Adrenal gland (tissue), 12 donors: Measurements from ENCODE around the gene SEC24D. TPM values are rescaled to one million over a fixed set of nuclear protein-coding genes. Genes with fewer than 3 reads are reported as not detected.
A peak's percentile ranks its signal among the peaks of the same experiment; 100 is the strongest.

Experiments
- DNase-seq, 7 donors: peaks; one replicate each; pipeline ENCODE4 v3.0.0-alpha.2; 2019 to 2020
- H3K27ac ChIP-seq, 5 donors: fragments of 200-600 bp; sonication (generic) in 4 of 5; 1 replicate in 3 of 5; 2 replicates in 2 of 5; pipeline versions ENCODE4 v1.5.1 to v1.8.0; 2016 to 2020; ENCODE audit warnings: mild to moderate bottlenecking in 1 of 5
- H3K27me3 ChIP-seq: fragments of 200-600 bp; 2 replicates; pipeline ENCODE4 v1.8.0; 2021
- H3K36me3 ChIP-seq, 2 donors: fragments of 200-600 bp; replicated peaks in 1 of 2; 1 replicate in 1 of 2; 2 replicates in 1 of 2; pipeline versions ENCODE4 v1.5.1 to v1.8.0; 2018 to 2022
- H3K4me1 ChIP-seq, 2 donors: fragments of 200-600 bp; replicated peaks in 1 of 2; 1 replicate in 1 of 2; 2 replicates in 1 of 2; pipeline versions ENCODE4 v1.5.1 to v1.8.0; 2018 to 2021
- H3K4me3 ChIP-seq, 4 donors: fragments of 200-600 bp; sonication (generic) in 3 of 4; one replicate each; pipeline ENCODE4 v1.5.1; 2016 to 2018
- H3K9me3 ChIP-seq, 3 donors: fragments of 200-600 bp; sonication (generic) in 1 of 3; replicated peaks in 1 of 3; 1 replicate in 2 of 3; 2 replicates in 1 of 3; pipeline versions ENCODE4 v1.5.1 to v1.8.0; 2016 to 2021
- CTCF ChIP-seq, 6 experiments: fragments of 450-650 bp in 4 of 6; fragments of 200-600 bp in 2 of 6; sonication (generic) in 1 of 6; IDR thresholded peaks; 1 replicate in 5 of 6; 2 replicates in 1 of 6; pipeline versions ENCODE4 v1.5.1 to v1.8.0; 2016 to 2021; ENCODE audit warnings: antibody characterized with exemption in 6 of 6, mild to moderate bottlenecking in 2 of 6, moderate library complexity in 1 of 6
- POLR2A ChIP-seq, 2 donors: fragments of 450-650 bp; IDR thresholded peaks; one replicate each; pipeline ENCODE4 v1.6.1; 2017; ENCODE audit warnings: antibody characterized with exemption in 2 of 2, mild to moderate bottlenecking in 2 of 2, moderate library complexity in 1 of 2
- WGBS, 4 donors: extraction: QIAGEN DNeasy Blood & Tissue Kit in 2 of 4; methylation state at CpG; one replicate each; pipeline versions ENCODE4 v1.1.5 to v1.1.7; 2013 to 2017; 5-methylcytosine and 5-hydroxymethylcytosine counted together
- intact Hi-C, 2 donors: fragments of 100-400 bp; cut with DNase I; formaldehyde crosslinking; loops; one replicate each; pipeline versions ENCODE4 v1.14.1 to v1.15.0; 2022 to 2023
- polyA plus RNA-seq, 3 donors: library from polyadenylated mRNA; stranded (reverse); fragments of 200-250 nt in 2 of 3; fragments of 350-450 nt in 1 of 3; fragmentation: Illumina TruSeq in 1 of 3; extraction: RNeasy Lipid Tissue Mini Kit (QIAGEN cat#74804) in 1 of 3; gene quantifications; one replicate each; pipeline ENCODE4 v1.2.3, GENCODE V29; 2013 to 2014
- total RNA-seq, 9 donors: library from RNA; depleted of rRNA in 4 of 9; stranded (reverse); fragments of >200 nt in 4 of 9; fragments of 120-200 nt in 1 of 9; fragmentation: NEBNext Ultra II Directional in 1 of 9; extraction: Animal tissue kit (Norgen Biotek cat#: 25700) in 1 of 9; gene quantifications; one replicate each; pipeline versions ENCODE4 v1.1.0 to v1.2.4, GENCODE V29; 2013 to 2023
- donor health status: healthy with polysubstance abuse.
- donor health status: Bipolar disorder and iron deficiency.
- donor health status: DM: yes; HTN: yes; CAD: no.
- donor health status: DM: no; HTN: no; CAD: no.
- donor health status: DM: no; HTN: no; CAD: no.
- donor health status: DM: yes; HTN: yes; CAD: no.

The SEC24D gene
- total and polyA plus RNA-seq, 12 donors = 5.3 to 93.6 (median 33.8) TPM

- H3K27ac ChIP-seq = no peak overlapping the region
Measured at GRCh38 chr4:118740869-118741268, 95.1 kb downstream of the SEC24D start.

GRCh38 chr4:118739022-118739713 lies 96.8 kb downstream of the SEC24D start:
- no peaks in the 10 kb centered on the region for H3K9me3 ChIP-seq
- peaks cover 0 to 8% of the 10 kb centered on the region in 2 donors for H3K4me1 ChIP-seq
- H3K36me3 ChIP-seq = peaks cover 0 to 47% of the 10 kb centered on the region in 2 donors
- no peak overlapping the region for H3K27ac ChIP-seq
- intact Hi-C loops = loop anchor here in 1 of 2 donors (10.0 kb wide), 1 partner anchor 236 kb away; no protein-coding TSS in a partner anchor
- TF ChIP-seq CTCF (IDR thresholded peaks at IDR 0.05) = no peak
- no peak for TF ChIP-seq POLR2A (IDR thresholded peaks at IDR 0.05)
- no peak overlapping the region for H3K4me3 ChIP-seq
- no peak for DNase-seq
- 72 to 81% (median 77%) methylated on average over 2 of the region's 2 CpGs for WGBS, 4 donors
- H3K27me3 ChIP-seq = no peaks in the 10 kb centered on the region

More at GRCh38 chr4:118740869-118741268, 95.1 kb downstream of the SEC24D start:
- DNase-seq = no peak
- peaks cover 0 to 8% of the 10 kb centered on the region in 2 donors for H3K4me1 ChIP-seq
- no peaks in the 10 kb centered on the region for H3K27me3 ChIP-seq
- 10 to 21% (median 17%) methylated on average over 5 of the region's 5 CpGs for WGBS, 4 donors
- no peak for TF ChIP-seq POLR2A (IDR thresholded peaks at IDR 0.05)
- TF ChIP-seq CTCF (IDR thresholded peaks at IDR 0.05) = peak; percentile 30 to 69 (median 49)
- intact Hi-C loops = no loop called here
- no peak overlapping the region for H3K4me3 ChIP-seq
- no peaks in the 10 kb centered on the region for H3K9me3 ChIP-seq
- peaks cover 0 to 41% of the 10 kb centered on the region in 2 donors for H3K36me3 ChIP-seq

- no peak for DNase-seq
- Histone ChIP-seq H3K27me3 (no peaks in the 10 kb centered on the region), H3K4me1 (peaks cover 0 to 8% of the 10 kb centered on the region in 2 donors), H3K9me3 (no peaks in the 10 kb centered on the region), H3K4me3 (no peak overlapping the region), H3K27ac (no peak overlapping the region), H3K36me3 (peaks cover 0 to 58% of the 10 kb centered on the region in 2 donors)
- TF ChIP-seq CTCF (IDR thresholded peaks at IDR 0.05) = no peak
- TF ChIP-seq POLR2A (IDR thresholded peaks at IDR 0.05) = no peak
- 60 to 71% (median 68%) methylated on average over 3 of the region's 3 CpGs for WGBS, 4 donors
- intact Hi-C loops = loop anchor here in 1 of 2 donors (10.0 kb wide), 1 partner anchor 237 kb away; no protein-coding TSS in a partner anchor
Measured at GRCh38 chr4:118738090-118738489, 97.8 kb downstream of the SEC24D start.

GRCh38 chr4:118736900-118737299 lies 99.0 kb downstream of the SEC24D start:
- Histone ChIP-seq H3K27me3 (no peaks in the 10 kb centered on the region), H3K4me1 (peaks cover 0 to 8% of the 10 kb centered on the region in 2 donors), H3K36me3 (peaks cover 0 to 70% of the 10 kb centered on the region in 2 donors), H3K4me3 (no peak overlapping the region), H3K27ac (no peak overlapping the region), H3K9me3 (no peaks in the 10 kb centered on the region)
- no peak for DNase-seq
- TF ChIP-seq POLR2A (IDR thresholded peaks at IDR 0.05) (no peak), CTCF (IDR thresholded peaks at IDR 0.05) (no peak)
- intact Hi-C loops = loop anchor here in 1 of 2 donors (10.0 kb wide), 1 partner anchor 238 kb away; no protein-coding TSS in a partner anchor
